ENCODE results near the gene LGALSL.

DNA sequence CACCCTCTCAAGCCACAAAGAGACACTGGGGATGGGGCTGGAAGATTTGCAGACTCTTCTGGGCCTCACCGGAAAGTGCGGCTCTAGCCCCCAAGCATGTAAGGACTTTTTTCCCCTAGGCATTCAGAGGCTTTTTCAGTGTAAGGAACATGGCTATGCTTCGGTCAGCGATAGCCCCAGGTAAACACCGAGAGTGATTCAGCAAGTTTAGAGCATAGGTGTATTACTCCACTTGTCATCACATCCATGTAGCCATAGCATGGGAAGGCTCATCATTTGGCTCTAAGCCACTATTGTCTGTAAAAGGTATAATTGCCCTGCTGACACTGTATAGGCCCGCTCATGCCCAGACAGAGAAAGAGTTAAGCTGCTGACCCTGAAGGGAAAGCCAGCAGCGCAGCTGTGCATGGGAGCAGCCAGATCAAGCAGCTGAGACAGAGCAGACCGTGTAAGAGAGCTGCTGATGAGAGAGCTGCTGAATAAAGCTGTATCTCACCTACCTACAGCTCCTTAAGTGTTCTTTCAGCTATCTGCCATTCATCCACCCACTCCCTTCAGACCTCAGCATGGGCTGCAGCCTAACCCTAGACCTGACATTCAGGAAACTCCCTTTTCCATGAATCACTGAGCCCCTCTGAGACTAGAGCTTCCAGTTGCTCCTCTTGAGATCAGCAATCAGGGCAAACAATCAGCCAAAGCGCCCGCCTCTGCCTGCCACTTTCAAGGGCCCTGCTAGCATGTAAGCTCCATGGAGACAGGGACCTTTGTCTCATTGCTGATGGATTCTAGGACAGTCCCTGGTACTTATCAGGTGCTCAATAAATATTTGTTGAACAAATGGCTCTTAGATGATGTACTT, 25.5 kb downstream of the LGALSL start:
- TF ChIP-seq, protein P1, sequence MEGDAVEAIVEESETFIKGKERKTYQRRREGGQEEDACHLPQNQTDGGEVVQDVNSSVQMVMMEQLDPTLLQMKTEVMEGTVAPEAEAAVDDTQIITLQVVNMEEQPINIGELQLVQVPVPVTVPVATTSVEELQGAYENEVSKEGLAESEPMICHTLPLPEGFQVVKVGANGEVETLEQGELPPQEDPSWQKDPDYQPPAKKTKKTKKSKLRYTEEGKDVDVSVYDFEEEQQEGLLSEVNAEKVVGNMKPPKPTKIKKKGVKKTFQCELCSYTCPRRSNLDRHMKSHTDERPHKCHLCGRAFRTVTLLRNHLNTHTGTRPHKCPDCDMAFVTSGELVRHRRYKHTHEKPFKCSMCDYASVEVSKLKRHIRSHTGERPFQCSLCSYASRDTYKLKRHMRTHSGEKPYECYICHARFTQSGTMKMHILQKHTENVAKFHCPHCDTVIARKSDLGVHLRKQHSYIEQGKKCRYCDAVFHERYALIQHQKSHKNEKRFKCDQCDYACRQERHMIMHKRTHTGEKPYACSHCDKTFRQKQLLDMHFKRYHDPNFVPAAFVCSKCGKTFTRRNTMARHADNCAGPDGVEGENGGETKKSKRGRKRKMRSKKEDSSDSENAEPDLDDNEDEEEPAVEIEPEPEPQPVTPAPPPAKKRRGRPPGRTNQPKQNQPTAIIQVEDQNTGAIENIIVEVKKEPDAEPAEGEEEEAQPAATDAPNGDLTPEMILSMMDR (IDR thresholded peaks at IDR 0.05): no peak
- TF ChIP-seq ZFX (IDR thresholded peaks at IDR 0.05; ENCODE audit: borderline replicate concordance): no peak
